ENCODE measurements around the gene BOD1L1. TPM values are rescaled to one million over a fixed set of nuclear protein-coding genes. Genes with fewer than 3 reads are reported as not detected.

The BOD1L1 gene
- total and polyA plus RNA-seq, 2 donors (not counting 1 experiment from before 2014, with no cell fraction given): 20.1 to 34.3 TPM

DNA sequence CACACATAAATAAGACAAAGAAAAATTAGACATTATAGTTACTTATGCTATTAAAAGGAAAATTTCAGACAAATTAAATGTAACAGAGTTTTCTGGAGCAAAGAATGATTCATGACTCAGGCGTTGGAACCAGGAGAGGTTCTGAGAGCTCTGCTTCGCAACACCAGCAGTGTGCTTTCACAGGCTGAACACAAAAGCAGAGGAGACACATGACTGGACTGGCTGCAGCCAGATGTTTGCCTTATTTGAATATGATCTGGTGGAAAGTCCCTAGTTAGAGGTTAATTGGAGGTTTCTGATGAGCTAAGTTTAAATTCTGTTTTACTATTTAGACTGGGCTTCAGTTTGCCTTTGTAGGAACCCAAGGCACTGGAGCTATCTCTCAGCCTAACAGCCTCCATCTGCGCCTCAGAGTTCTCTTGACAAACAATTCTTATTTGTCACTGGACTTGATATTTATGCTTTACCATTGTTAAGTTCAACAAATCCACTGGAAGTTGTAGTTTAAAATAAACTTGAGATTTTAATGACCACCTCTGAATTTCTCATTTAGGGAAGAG, 16.2 kb downstream of the BOD1L1 start:
- no peak overlapping the region for H3K4me3 ChIP-seq (replicated peaks in 1 of 4; ENCODE audit: control extremely low read depth in 1 of 4, insufficient read depth in 1 of 4, low read depth in 3 of 4, low read length in 4 of 4)
- no peaks in the 10 kb centered on the region for H3K9me3 ChIP-seq (ENCODE audit: control insufficient read depth, insufficient read depth, low read depth, low read length)
- H3K27me3 ChIP-seq (ENCODE audit: control insufficient read depth, insufficient read depth, low read length): no peaks in the 10 kb centered on the region
- DNase-seq (ENCODE audit: low read depth in 2 of 2): peak; percentile 33 to 56
- H4K20me1 ChIP-seq (ENCODE audit: control insufficient read depth, extremely low read depth, insufficient read depth, low read length): no peaks in the 10 kb centered on the region
- no peak overlapping the region for H3K27ac ChIP-seq (ENCODE audit: insufficient read depth, low read length)
- H3K9ac ChIP-seq (ENCODE audit: insufficient read depth, low read length): no peak overlapping the region
- no peak overlapping the region for H3K4me2 ChIP-seq (ENCODE audit: extremely low read depth, insufficient read depth, low read length)
- H3K4me1 ChIP-seq (ENCODE audit: control insufficient read depth, extremely low read depth, insufficient read depth, low read length): no peaks in the 10 kb centered on the region
- peaks cover 6% of the 10 kb centered on the region for H3K36me3 ChIP-seq (ENCODE audit: control insufficient read depth, insufficient read depth, low read length)
- no peak overlapping the region for H2AFZ ChIP-seq (ENCODE audit: low read length)
- no peak for TF ChIP-seq EZH2 (IDR thresholded peaks at IDR 0.05; ENCODE audit: low read length, missing control alignments)
- TF ChIP-seq, protein P1, sequence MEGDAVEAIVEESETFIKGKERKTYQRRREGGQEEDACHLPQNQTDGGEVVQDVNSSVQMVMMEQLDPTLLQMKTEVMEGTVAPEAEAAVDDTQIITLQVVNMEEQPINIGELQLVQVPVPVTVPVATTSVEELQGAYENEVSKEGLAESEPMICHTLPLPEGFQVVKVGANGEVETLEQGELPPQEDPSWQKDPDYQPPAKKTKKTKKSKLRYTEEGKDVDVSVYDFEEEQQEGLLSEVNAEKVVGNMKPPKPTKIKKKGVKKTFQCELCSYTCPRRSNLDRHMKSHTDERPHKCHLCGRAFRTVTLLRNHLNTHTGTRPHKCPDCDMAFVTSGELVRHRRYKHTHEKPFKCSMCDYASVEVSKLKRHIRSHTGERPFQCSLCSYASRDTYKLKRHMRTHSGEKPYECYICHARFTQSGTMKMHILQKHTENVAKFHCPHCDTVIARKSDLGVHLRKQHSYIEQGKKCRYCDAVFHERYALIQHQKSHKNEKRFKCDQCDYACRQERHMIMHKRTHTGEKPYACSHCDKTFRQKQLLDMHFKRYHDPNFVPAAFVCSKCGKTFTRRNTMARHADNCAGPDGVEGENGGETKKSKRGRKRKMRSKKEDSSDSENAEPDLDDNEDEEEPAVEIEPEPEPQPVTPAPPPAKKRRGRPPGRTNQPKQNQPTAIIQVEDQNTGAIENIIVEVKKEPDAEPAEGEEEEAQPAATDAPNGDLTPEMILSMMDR (conservative IDR thresholded peaks at IDR 0.05 in 1 of 2, IDR thresholded peaks at IDR 0.05 in 1 of 2; ENCODE audit: low read depth in 1 of 2, low read length in 2 of 2): no peak
- H3K79me2 ChIP-seq (ENCODE audit: control insufficient read depth, insufficient read depth, low read length): no peaks in the 10 kb centered on the region

DNA sequence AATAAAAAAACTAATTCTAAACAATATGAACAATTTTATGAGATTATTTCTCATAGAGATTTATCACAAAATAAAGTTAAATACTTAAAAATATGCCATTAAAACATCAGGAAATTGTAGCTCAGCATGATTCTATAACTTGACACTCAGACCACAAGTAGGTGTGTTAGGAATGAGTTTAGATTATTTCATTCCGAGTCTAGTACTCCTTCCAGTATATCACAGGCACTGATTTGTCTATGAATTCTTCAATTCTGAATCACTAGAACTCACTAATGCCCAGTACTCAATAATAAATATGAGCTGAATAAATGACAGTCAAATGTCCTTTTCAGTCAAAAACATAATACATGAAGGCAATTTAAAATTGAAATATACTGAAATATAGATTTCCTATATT, 22.2 kb downstream of the BOD1L1 start:
- H3K27ac ChIP-seq (ENCODE audit: insufficient read depth, low read length): no peak overlapping the region
- no peak overlapping the region for H3K4me2 ChIP-seq (ENCODE audit: extremely low read depth, insufficient read depth, low read length)
- no peak overlapping the region for H3K4me3 ChIP-seq (replicated peaks in 1 of 4; ENCODE audit: control extremely low read depth in 1 of 4, insufficient read depth in 1 of 4, low read depth in 3 of 4, low read length in 4 of 4)
- no peak overlapping the region for H3K9ac ChIP-seq (ENCODE audit: insufficient read depth, low read length)
- no peaks in the 10 kb centered on the region for H3K27me3 ChIP-seq (ENCODE audit: control insufficient read depth, insufficient read depth, low read length)
- peak in 1 of 2 donors; percentile 22 for DNase-seq (ENCODE audit: low read depth in 2 of 2)
- H3K79me2 ChIP-seq (ENCODE audit: control insufficient read depth, insufficient read depth, low read length): no peaks in the 10 kb centered on the region
- TF ChIP-seq EZH2 (IDR thresholded peaks at IDR 0.05; ENCODE audit: low read length, missing control alignments): no peak
- TF ChIP-seq, protein P1 (conservative IDR thresholded peaks at IDR 0.05 in 1 of 2, IDR thresholded peaks at IDR 0.05 in 1 of 2; ENCODE audit: low read depth in 1 of 2, low read length in 2 of 2): no peak
- H3K36me3 ChIP-seq (ENCODE audit: control insufficient read depth, insufficient read depth, low read length): peaks cover 9% of the 10 kb centered on the region
- H2AFZ ChIP-seq (ENCODE audit: low read length): no peak overlapping the region
- H4K20me1 ChIP-seq (ENCODE audit: control insufficient read depth, extremely low read depth, insufficient read depth, low read length): no peaks in the 10 kb centered on the region
- no peaks in the 10 kb centered on the region for H3K9me3 ChIP-seq (ENCODE audit: control insufficient read depth, insufficient read depth, low read depth, low read length)
- no peaks in the 10 kb centered on the region for H3K4me1 ChIP-seq (ENCODE audit: control insufficient read depth, extremely low read depth, insufficient read depth, low read length)

DNA sequence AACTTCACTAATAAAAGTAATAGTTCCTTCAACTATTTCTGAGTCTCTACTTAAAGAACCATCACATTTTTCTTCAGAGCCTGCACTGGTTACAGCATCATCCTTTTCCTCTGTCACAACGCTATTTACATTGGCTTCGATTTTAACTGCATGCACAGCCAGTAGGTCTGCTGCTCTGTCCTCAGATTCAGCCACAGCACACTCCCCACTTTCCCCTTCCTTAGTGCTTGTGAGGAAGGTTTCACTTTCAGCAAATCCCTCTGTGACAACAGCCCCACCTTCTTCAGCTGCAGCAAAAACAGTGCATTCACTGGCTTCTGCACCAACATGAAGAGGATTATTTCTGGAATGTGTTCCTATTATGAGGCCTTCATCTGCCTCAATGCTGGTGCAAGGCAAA, 25.7 kb downstream of the BOD1L1 start:
- Histone ChIP-seq H3K27ac (ENCODE audit: insufficient read depth, low read length) (no peak overlapping the region), H3K4me1 (ENCODE audit: control insufficient read depth, extremely low read depth, insufficient read depth, low read length) (no peaks in the 10 kb centered on the region), H2AFZ (ENCODE audit: low read length) (no peak overlapping the region), H3K9me3 (ENCODE audit: control insufficient read depth, insufficient read depth, low read depth, low read length) (no peaks in the 10 kb centered on the region), H4K20me1 (ENCODE audit: control insufficient read depth, extremely low read depth, insufficient read depth, low read length) (no peaks in the 10 kb centered on the region), H3K4me3 (replicated peaks in 1 of 4; ENCODE audit: control extremely low read depth in 1 of 4, insufficient read depth in 1 of 4, low read depth in 3 of 4, low read length in 4 of 4) (no peak overlapping the region), H3K4me2 (ENCODE audit: extremely low read depth, insufficient read depth, low read length) (no peak overlapping the region), H3K79me2 (ENCODE audit: control insufficient read depth, insufficient read depth, low read length) (no peaks in the 10 kb centered on the region), H3K27me3 (ENCODE audit: control insufficient read depth, insufficient read depth, low read length) (no peaks in the 10 kb centered on the region), H3K36me3 (ENCODE audit: control insufficient read depth, insufficient read depth, low read length) (peaks cover 11% of the 10 kb centered on the region), H3K9ac (ENCODE audit: insufficient read depth, low read length) (no peak overlapping the region)
- TF ChIP-seq, protein P1 (conservative IDR thresholded peaks at IDR 0.05 in 1 of 2, IDR thresholded peaks at IDR 0.05 in 1 of 2; ENCODE audit: low read depth in 1 of 2, low read length in 2 of 2): no peak
- TF ChIP-seq EZH2 (IDR thresholded peaks at IDR 0.05; ENCODE audit: low read length, missing control alignments): no peak
- no peak for DNase-seq (ENCODE audit: low read depth in 2 of 2)
